ENCODE results near the gene HOXD9.

Gene HOXD9

DNA sequence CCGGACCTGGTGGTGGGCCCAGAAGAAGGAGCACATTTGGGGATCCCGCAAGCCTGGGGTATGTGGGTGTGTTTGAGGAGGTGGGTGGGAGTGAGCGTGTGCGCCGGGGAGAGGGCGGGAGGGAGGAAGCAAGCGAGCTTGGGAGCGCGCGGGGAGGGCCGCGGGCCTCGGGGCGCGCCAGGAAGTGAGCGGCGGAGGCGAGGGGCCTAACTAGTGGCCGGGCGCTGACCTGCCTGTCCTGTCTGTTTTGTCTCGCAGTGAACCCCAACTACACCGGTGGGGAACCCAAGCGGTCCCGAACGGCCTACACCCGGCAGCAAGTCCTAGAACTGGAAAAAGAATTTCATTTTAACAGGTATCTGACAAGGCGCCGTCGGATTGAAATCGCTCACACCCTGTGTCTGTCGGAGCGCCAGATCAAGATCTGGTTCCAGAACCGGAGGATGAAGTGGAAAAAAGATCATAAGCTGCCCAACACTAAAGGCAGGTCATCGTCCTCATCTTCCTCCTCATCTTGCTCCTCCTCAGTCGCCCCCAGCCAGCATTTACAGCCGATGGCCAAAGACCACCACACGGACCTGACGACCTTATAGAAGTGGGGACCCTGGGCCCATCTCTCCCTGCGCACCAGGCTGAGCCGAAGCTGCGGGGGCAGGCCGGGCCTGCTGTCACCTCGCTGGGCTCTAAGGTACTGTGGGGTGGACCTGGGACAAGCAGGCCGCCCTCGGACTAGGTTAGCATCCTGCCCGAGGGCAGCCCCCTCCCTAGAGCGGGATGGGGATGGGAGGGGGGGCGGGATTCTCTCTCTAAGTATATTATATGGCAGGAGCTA, 30.0 kb downstream of the HOXD9 start:
- DNase-seq (ENCODE audit: low read depth in 3 of 3), result no peak

DNA sequence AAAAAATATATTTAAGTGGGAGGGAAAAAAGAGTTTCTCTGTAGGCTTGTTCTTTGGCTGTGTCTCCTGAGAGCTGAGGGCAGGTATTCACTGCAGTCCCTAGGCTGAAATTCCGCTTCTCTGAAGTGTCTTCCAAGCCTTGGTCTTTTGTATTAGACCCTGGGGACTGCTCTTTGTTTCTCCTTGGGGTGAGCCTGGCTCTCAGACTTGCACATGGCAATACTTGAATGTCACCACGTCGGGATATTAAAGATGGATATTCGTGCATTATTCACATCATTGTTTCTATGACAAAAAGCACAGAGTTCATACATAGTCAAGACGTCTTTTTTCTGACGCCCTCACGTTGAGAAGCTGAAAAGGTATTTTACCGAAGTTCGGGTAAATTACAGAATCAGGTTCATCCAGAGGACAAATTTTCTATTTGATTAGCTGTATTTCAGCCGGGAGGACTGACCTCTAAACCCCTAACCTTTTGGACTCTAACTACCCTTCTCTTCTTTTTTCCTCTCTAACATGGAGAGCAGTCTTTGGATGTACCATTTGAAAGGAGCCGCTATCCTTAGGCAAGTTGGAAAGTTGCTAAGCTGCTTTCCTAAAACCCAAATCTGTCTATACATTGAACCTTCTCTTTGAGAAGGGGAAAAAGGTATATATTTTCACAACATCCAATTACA, 32.2 kb downstream of the HOXD9 start:
- DNase-seq (ENCODE audit: low read depth in 3 of 3), result no peak

DNA sequence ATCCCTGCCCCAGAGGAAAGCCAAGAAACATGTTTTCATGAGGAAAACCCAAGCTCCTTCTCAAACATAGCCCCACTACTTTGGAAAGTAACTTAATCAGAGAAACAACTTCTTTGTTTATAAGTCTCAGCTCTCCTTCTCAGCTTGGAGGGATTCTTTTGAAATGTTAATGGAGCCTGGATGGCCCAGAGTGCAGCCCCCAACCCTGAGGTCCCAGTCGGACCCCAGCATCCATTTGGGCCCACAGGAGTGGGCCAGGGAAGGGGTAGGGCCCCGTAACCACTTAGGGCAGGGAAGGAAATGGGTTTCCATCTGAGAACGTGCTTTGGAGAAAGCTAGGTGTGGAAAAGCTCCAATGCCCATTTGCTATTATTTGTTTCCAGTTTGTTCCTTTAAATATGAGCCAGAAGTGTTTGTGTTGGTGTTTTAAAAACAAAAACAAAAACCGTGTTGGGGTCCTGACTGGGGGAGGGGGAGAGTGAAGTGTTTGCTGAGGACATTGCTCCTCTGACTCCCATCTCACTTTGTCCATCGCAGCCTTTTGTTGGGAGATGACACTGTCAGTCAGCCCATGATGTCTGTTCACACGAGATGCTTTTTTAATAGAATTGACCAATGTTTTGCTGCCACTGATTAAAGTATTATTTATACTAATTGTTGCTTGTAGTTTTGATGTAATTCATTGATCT, 33.0 kb downstream of the HOXD9 start:
- DNase-seq (ENCODE audit: low read depth in 3 of 3), result no peak

GRCh38 chr2:176156301-176156806, 33.8 kb downstream of the HOXD9 start:
- DNase-seq (ENCODE audit: low read depth in 3 of 3), result no peak

DNA sequence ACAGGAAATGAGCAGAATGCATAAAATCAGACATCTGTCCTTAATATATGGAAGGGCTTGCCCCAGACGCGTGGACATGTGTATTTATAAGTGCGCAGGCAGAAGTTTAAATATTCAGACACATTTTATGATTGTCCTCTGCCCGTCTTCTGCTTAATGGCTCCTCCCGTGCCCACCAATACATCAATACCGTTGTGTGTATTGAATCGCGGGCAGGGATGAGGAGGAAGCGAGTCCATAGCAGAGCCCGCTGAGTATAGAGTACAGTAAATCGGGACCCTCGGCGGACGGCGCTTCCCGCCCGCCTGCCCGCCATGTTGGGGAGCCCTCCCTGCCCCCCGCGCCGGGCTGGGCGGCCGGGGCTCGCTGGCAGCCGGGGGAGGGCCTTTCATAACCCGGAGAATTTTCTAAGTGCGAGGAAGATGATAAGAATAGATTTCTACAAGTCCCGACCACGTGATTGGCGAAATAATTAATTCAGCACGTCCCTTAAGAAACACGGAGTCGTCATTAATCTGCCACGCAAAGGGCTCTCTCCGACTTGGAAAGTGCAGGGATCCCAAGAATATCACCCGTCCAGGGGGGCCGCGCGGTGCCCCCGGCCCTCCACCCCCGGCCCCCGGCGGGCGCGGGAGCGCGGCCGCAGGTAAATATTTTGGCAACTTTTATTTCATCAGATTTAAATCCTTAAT, 34.4 kb downstream of the HOXD9 start, which contains the start of gene HOXD3:
TSS of gene HOXD3 (plus strand) at position 501 of the 692 bp plus-strand sequence. CDS start 11,808 bp downstream, outside the sequence.
- no peak for DNase-seq (ENCODE audit: low read depth in 3 of 3)

DNA sequence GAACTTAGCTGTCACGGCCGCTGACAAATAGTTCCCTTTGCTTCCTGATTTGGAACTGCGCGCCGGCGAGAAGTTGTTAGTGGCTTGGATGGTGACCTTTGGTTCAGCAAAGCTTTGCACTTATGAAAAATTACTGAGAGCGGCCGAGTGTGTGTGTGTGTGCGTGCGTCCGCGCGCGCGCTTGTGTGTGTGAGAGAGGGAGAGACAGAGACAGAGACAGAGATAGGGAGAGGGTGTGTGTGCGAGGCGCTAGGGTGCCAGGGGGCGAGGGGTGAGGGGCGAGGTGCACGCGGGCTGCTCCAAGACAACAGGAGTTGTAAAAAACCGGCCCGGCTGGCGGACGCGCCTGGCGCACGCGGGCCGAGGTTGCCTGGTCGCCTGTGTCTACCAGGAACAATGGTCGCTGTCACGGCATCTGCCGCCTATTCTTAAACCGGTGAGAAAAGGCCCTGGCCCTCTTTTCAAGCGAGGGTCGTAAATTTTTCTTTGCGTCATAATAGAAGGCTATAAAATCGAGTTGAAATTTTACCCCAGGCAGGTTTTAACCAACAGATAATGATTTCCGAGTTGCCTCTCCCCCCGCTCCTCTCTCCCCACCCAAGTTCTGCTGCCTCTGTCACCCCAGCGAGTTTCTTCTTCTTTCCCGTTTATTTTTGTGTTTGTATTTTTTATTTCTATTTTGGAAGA, 35.1 kb downstream of the HOXD9 start:
- no peak for DNase-seq (ENCODE audit: low read depth in 3 of 3)

DNA sequence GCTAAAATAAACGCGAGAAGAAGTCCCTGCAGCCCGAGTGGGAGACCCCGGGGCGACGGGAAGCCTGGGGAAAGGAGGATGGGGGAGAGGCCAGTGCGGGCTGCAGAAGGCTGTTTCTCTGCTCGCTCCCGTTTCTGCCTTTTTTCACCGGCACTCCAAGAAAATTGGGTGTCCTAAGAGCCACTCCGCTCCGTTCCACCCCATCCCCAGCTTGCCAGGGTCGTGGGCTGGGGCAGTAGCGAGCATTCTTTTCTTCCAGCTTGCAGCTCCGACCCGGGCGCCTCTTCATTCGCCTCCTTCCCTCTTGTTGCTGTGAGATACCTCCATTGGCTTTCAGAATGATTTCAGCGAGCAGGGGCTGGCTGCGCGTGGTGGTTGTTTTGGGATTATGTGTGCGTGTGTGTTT, 35.7 kb downstream of the HOXD9 start:
- no peak for DNase-seq (ENCODE audit: low read depth in 3 of 3)

DNA sequence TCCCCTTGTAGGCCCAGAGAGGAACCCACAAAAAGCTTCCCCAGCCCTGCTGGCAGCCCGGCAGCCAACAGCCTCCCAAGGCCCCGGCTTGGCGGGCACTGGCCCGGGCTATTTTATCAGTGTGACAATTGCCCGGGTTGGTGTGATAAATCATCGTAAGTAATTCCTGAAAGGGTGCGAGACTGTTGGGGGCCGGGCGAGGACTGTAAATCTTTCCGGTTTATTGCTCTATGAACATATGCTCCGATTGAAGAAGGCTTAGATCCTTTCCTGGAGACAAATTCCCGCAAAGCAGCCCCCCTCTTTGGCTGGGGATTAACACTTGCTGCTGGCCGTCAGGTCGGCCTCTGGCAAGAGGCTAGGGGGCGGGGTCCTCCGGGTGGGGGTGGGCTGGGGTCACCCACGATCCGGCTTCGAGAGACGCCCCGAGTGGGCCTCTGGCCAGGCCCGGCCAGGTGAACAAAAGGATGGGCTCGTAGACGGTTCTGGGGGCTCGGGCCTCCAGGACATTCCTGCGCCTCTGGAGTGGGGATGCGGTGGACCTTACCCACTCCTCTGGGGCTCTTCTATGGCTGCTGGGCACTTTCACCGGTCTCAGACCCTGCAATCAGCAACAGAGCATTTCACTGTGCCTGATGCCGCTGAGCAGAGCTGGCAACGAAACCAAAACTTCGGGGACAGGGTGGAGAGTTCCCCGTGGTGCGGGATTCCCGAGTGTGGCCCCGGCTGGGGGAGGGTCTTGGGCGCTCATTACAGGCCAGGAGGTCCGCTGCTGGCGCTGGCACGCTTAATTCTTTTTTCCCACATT, 36.5 kb downstream of the HOXD9 start:
- no peak for DNase-seq (ENCODE audit: low read depth in 3 of 3)

GRCh38 chr2:176159663-176160250, 37.2 kb downstream of the HOXD9 start:
- DNase-seq (ENCODE audit: low read depth in 3 of 3), result no peak

GRCh38 chr2:176160251-176160985, 37.9 kb downstream of the HOXD9 start:
- no peak for DNase-seq (ENCODE audit: low read depth in 3 of 3)

DNA sequence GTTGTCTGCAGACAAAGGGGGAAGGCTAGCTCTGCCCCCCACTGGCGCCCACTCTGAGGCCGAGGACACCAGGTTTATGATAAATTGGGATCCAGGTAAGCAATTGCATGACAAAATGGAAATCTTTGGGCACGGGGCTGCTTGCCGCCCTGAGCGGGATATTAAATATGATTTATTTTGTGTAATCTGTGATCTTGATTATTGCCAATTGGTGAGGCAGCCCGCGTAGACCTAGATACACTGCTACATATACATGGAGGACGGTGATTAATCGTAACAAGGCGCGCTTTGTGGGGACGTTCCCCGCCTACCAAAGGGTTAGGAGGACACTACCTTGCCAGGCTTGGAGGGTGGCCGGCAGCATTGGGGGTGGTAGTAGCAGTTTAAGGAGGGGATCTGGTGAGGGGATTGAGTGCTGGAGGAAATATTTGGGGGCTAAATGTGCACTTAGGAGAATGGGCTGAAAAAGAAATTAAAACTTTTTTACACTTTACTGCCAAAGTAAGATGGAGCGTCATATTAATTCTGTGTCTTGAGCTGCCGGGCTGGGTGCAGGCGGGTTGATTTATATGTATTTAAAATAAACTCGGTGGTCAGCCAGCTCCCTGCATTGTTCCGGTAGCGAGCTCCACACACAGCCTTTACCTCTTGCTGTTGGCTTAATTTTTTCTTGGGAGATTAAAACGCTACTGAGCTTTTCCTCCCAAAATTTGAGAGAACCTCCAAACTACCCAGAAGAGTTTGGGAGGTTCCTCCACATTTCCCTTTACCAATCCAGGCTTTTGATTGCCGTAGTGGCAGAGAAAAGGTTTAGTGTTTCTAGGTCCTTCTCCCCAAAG, 38.7 kb downstream of the HOXD9 start:
- no peak for DNase-seq (ENCODE audit: low read depth in 3 of 3)

- no peak for DNase-seq (ENCODE audit: low read depth in 3 of 3)
These were observed 39.5 kb downstream of the HOXD9 start for GRCh38 chr2:176161825-176162626.

DNA sequence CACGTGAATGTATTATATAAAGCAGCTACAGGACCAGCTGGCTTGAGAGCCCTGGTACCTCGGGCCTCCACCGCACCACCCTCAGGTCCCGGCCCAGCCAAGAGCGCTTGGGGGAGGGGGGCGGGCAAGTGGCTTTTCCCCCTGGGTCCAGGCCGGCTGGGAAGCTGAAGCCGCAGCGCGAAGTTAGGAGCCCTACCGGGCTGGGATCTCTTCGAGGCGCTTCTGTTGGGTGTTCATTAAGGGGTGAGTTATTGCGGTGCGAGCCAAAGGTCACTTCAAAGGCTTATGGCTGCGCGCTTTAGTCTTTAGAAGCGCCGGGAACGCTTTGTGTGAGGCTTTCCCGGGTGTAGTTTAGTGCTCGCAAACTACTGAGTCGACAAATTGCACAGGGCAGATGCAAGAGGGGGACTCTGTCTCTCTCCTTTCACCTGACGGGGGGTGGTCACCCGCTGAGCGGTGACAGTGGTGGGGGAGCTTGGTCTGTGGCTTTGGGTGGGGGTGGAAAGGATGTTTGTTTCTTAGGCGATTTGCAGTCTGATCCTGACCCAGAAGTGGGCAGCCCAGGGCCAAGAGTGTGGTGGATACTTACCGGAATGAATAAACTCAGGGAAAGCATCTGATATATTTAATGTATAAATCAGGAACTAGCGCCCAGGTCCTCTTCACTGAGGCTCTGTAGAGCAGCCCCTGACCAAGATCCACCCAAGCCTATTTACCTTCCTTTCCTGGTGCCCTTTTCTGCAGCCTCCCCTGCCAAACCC, 40.6 kb downstream of the HOXD9 start:
- DNase-seq (ENCODE audit: low read depth in 3 of 3), result no peak

- no peak for DNase-seq (ENCODE audit: low read depth in 3 of 3)
These were observed 41.1 kb downstream of the HOXD9 start for GRCh38 chr2:176163672-176164056.

DNA sequence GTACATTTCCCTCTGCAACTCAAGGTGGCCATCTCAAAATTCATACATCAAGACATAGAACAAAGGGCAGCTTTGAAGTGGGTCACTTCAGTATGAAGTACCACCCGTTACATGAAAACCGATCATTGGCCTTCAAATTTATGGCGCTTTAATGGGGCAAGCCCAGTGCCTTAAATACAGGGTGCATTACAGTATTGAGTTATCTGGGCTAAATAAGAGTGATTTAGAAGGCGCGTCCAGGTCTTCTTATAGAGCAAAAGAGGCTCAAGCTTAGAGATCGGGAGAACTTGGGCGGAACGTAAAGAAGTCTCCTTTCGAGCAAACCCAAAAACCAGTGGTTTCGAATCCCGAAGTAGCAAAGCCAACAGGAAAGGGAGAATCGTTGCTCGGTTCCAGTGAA, 41.7 kb downstream of the HOXD9 start:
- DNase-seq (ENCODE audit: low read depth in 3 of 3), result no peak

- DNase-seq (ENCODE audit: low read depth in 3 of 3), result no peak
These were observed 42.3 kb downstream of the HOXD9 start for GRCh38 chr2:176164611-176165369.

Measured in stimulated activated CD4-positive, alpha-beta T cell treated with anti-CD3 and anti-CD28 coated beads, TNF-alpha, amount 100 ng/mL, for 24 hours (primary cell).